SK-N-SH (cell line): ENCODE data around the gene KCNC3. TPM values are rescaled to one million over a fixed set of nuclear protein-coding genes. Genes with fewer than 3 reads are reported as not detected.

Experiments
- CTCF ChIA-PET: fragments of 300-600, 350-600 bp; formaldehyde crosslinking; extraction: SDS; loops from one replicate; lab custom pipeline; 2021; lab: Yijun Ruan, JAX
- POLR2A ChIA-PET: fragments of 350-600 bp; sonication (Branson Sonifier 250); formaldehyde crosslinking; extraction: SDS; loops from one replicate; lab custom pipeline; 2020; ENCODE audit warnings: antibody characterized with exemption, inconsistent platforms; lab: Yijun Ruan, JAX
- DNase-seq: peaks from one replicate; pipeline ENCODE4 v3.0.0; 2012
- H2AFZ ChIP-seq: fragments of 200-600 bp; sonication (generic); 2 replicates; pipeline ENCODE4 v1.8.1; 2016; ENCODE audit warnings: antibody characterized with exemption, mild to moderate bottlenecking, low read depth
- H3F3A ChIP-seq: fragments of 200-600 bp; sonication (generic); replicated peaks from 2 replicates; pipeline ENCODE3; 2016; ENCODE audit warnings: antibody characterized with exemption, mild to moderate bottlenecking; ENCODE audit not compliant: insufficient read depth
- H3K27ac ChIP-seq, 2 experiments: fragments of 200-500 bp in 1 of 2; fragments of 200-600 bp in 1 of 2; sonication (Bioruptor generic) in 1 of 2; sonication (generic), shearing (Covaris generic) in 1 of 2; 2 replicates each; pipeline versions ENCODE4 v1.5.1 to v1.6.1; 2014 to 2016; ENCODE audit warnings: low read depth in 2 of 2, inconsistent platforms in 1 of 2, low read length in 1 of 2, mild to moderate bottlenecking in 1 of 2, mixed read lengths in 1 of 2
- H3K27me3 ChIP-seq: fragments of 200-600 bp; sonication (generic), shearing (Covaris generic); 2 replicates; pipeline ENCODE4 v1.6.1; 2016; ENCODE audit warnings: mixed run types; ENCODE audit not compliant: insufficient read depth
- H3K36me3 ChIP-seq, 2 experiments: fragments of 200-500 bp in 1 of 2; fragments of 200-600 bp in 1 of 2; sonication (Bioruptor generic) in 1 of 2; sonication (generic) in 1 of 2; replicated peaks in 1 of 2; 2 replicates each; pipeline versions ENCODE3 to v1.5.1; 2014 to 2016; ENCODE audit warnings: low read length in 1 of 2, mild to moderate bottlenecking in 1 of 2; ENCODE audit not compliant: insufficient read depth in 2 of 2, control insufficient read depth in 1 of 2
- H3K4me1 ChIP-seq, 2 experiments: fragments of 200-500 bp in 1 of 2; fragments of 200-600 bp in 1 of 2; sonication (Bioruptor generic) in 1 of 2; sonication (generic), shearing (Covaris generic) in 1 of 2; 2 replicates each; pipeline versions ENCODE4 v1.5.1 to v1.6.1; 2014 to 2016; ENCODE audit warnings: low read depth in 1 of 2, low read length in 1 of 2, mixed run types in 1 of 2; ENCODE audit not compliant: insufficient read depth in 2 of 2, control insufficient read depth in 1 of 2
- H3K4me2 ChIP-seq: fragments of 200-600 bp; sonication (generic), shearing (Covaris generic); 2 replicates; pipeline ENCODE4 v1.6.1; 2017; ENCODE audit warnings: mixed run types
- H3K4me3 ChIP-seq, 2 experiments: fragments of 200-500 bp in 1 of 2; fragments of 200-600 bp in 1 of 2; sonication (Bioruptor generic) in 1 of 2; sonication (generic), shearing (Covaris generic) in 1 of 2; 2 replicates each; pipeline versions ENCODE4 v1.5.1 to v1.8.1; 2014 to 2016; ENCODE audit warnings: low read depth in 2 of 2, inconsistent platforms in 1 of 2, low read length in 1 of 2, mild to moderate bottlenecking in 1 of 2, mixed read lengths in 1 of 2, moderate library complexity in 1 of 2
- H3K79me2 ChIP-seq: fragments of 200-600 bp; sonication (generic); 2 replicates; pipeline ENCODE4 v1.8.1; 2017; ENCODE audit warnings: mild to moderate bottlenecking; ENCODE audit not compliant: insufficient read depth
- H3K9ac ChIP-seq: fragments of 200-600 bp; sonication (generic); 2 replicates; pipeline ENCODE4 v1.6.1; 2017; ENCODE audit warnings: mixed run types
- H3K9me2 ChIP-seq: fragments of 200-600 bp; sonication (generic); 2 replicates; pipeline ENCODE4 v1.6.1; 2017; ENCODE audit warnings: mixed run types
- H3K9me3 ChIP-seq: fragments of 200-600 bp; sonication (generic); 2 replicates; pipeline ENCODE4 v1.6.1; 2017; ENCODE audit warnings: mixed run types, mild to moderate bottlenecking, moderate library complexity
- H4K20me1 ChIP-seq: fragments of 200-600 bp; sonication (generic); 2 replicates; pipeline ENCODE4 v1.6.1; 2017; ENCODE audit warnings: mild to moderate bottlenecking, mixed run types; ENCODE audit not compliant: insufficient read depth
- ELF1 ChIP-seq: IDR thresholded peaks from 2 replicates; pipeline ENCODE4 v1.4.0; 2012
- EP300 ChIP-seq, 2 experiments: IDR thresholded peaks; 2 replicates each; pipeline versions ENCODE4 v1.4.0 to v1.6.1; 2012; ENCODE audit warnings: borderline replicate concordance in 1 of 2, low read depth in 1 of 2, low read length in 1 of 2
- FOSL2 ChIP-seq: IDR thresholded peaks from 2 replicates; pipeline ENCODE4 v1.4.0; 2012; ENCODE audit warnings: low read depth, mild to moderate bottlenecking, moderate library complexity, borderline replicate concordance
- GABPA ChIP-seq: IDR thresholded peaks from 2 replicates; pipeline ENCODE4 v1.4.0; 2012; ENCODE audit warnings: low read depth, mild to moderate bottlenecking
- MEF2A ChIP-seq: IDR thresholded peaks from 2 replicates; pipeline ENCODE4 v1.4.0; 2012; ENCODE audit warnings: low read depth, borderline replicate concordance
- NFIC ChIP-seq: IDR thresholded peaks from 2 replicates; pipeline ENCODE4 v1.4.0; 2012; ENCODE audit warnings: borderline replicate concordance
- PBX3 ChIP-seq: IDR thresholded peaks from 2 replicates; pipeline ENCODE4; 2012
- RFX5 ChIP-seq: IDR thresholded peaks from 2 replicates; pipeline ENCODE4 v1.6.1; 2012; ENCODE audit warnings: mild to moderate bottlenecking, improper control_type of control experiment, low read length
- TAF1 ChIP-seq: IDR thresholded peaks from 2 replicates; pipeline ENCODE4 v1.6.1; 2012; ENCODE audit warnings: low read depth, mild to moderate bottlenecking, low read length, moderate library complexity, borderline replicate concordance
- TEAD4 ChIP-seq: IDR thresholded peaks from 2 replicates; pipeline ENCODE4 v1.4.0; 2012; ENCODE audit warnings: mild to moderate bottlenecking, borderline replicate concordance; ENCODE audit not compliant: insufficient read depth
- USF1 ChIP-seq: IDR thresholded peaks from 2 replicates; pipeline ENCODE4 v1.4.0; 2012; ENCODE audit warnings: low read depth, borderline replicate concordance
- YY1 ChIP-seq: IDR thresholded peaks from 2 replicates; pipeline ENCODE4 v1.4.0; 2012; ENCODE audit warnings: low read depth, mild to moderate bottlenecking
- WGBS: methylation state at CpG from one replicate; pipeline ENCODE4 v1.1.6; 2017; ENCODE audit warnings: low lambda C conversion rate; 5-methylcytosine and 5-hydroxymethylcytosine counted together
- polyA plus RNA-seq, 3 experiments: library from polyadenylated mRNA; depleted of rRNA; stranded (reverse); fragments of >200 nt; gene quantifications; 2 replicates each; pipeline ENCODE4 v1.2.3, GENCODE V29; 2012

KCNC3 gene
- polyA plus RNA-seq, 1 of the 3 experiments (the other 2 are of a cell fraction) = 0.30 TPM

- Histone ChIP-seq H3K27me3 (no peaks in the 10 kb centered on the region), H3K4me3 (no peak overlapping the region), H2AFZ (no peak overlapping the region), H3K9me3 (no peaks in the 10 kb centered on the region), H3K4me1 (peaks cover 0 to 4% of the 10 kb centered on the region in 2 experiments; a peak in 1 of 4 replicates), H3K27ac (no peak overlapping the region), H3K79me2 (no peaks in the 10 kb centered on the region), H3K36me3 (no peaks in the 10 kb centered on the region), H3K4me2 (no peak overlapping the region), H4K20me1 (no peaks in the 10 kb centered on the region), H3F3A (no peaks in the 10 kb centered on the region), H3K9me2 (no peaks in the 10 kb centered on the region), H3K9ac (no peak overlapping the region)
- no peak for DNase-seq
- WGBS = 79% methylated on average over 7 of the region's 7 CpGs
- TF ChIP-seq TAF1 = no peak
- no peak for TF ChIP-seq NFIC
- TF ChIP-seq GABPA = no peak
- TF ChIP-seq EP300 (IDR thresholded peaks at IDR 0.05; ENCODE audit: borderline replicate concordance in 1 of 2, low read depth in 1 of 2, low read length in 1 of 2) = no peak
- no peak for TF ChIP-seq FOSL2
- no peak for TF ChIP-seq USF1
- TF ChIP-seq MEF2A = no peak
- CTCF ChIA-PET = interaction anchor here (1.9 kb wide), 1 partner anchor 99 kb away, joined by 5 read pairs; no protein-coding TSS in a partner anchor
- POLR2A ChIA-PET = no interaction called here
Observed at GRCh38 chr19:50362030-50362412, 32.8 kb upstream of the KCNC3 start.

GRCh38 chr19:50361290-50362029 is 32.3 kb upstream of the KCNC3 start:
- Histone ChIP-seq H3K36me3 (no peaks in the 10 kb centered on the region), H3K79me2 (no peaks in the 10 kb centered on the region), H3F3A (no peaks in the 10 kb centered on the region), H3K9ac (no peak overlapping the region), H3K4me1 (peaks cover 0 to 4% of the 10 kb centered on the region in 2 experiments; a peak in 1 of 4 replicates), H3K27me3 (no peaks in the 10 kb centered on the region), H3K4me3 (no peak overlapping the region), H3K27ac (no peak overlapping the region), H3K9me2 (no peaks in the 10 kb centered on the region), H2AFZ (no peak overlapping the region), H3K9me3 (no peaks in the 10 kb centered on the region), H3K4me2 (no peak overlapping the region), H4K20me1 (no peaks in the 10 kb centered on the region)
- DNase-seq = no peak
- WGBS = 89% methylated on average over 6 of the region's 7 CpGs
- ChIA-PET CTCF (interaction anchor here (1.0 to 1.9 kb wide), 2 partner anchors 99 to 101 kb away, joined by 3 to 5 read pairs; no protein-coding TSS in a partner anchor), POLR2A (no interaction called here)
- TF ChIP-seq NFIC = no peak
- no peak for TF ChIP-seq RFX5
- no peak for TF ChIP-seq TEAD4
- no peak for TF ChIP-seq YY1
- TF ChIP-seq PBX3 = no peak
- no peak for TF ChIP-seq ELF1
